ENCODE results near the gene HERC3. TPM values are rescaled to one million over a fixed set of nuclear protein-coding genes. Genes with fewer than 3 reads are reported as not detected.

Gene HERC3
- total RNA-seq, 1 donor from 2014 or later, result 32.9 TPM

GRCh38 chr4:88573276-88573980 is 18.9 kb upstream of the HERC3 start:
- DNase-seq (ENCODE audit: extremely low spot score in 2 of 2), result no peak
- H3K4me3 ChIP-seq, result no peak overlapping the region
- no peaks in the 10 kb centered on the region for H3K9me3 ChIP-seq
- no peak overlapping the region for H3K27ac ChIP-seq
- TF ChIP-seq POLR2A (IDR thresholded peaks at IDR 0.05), result no peak
- no peak for TF ChIP-seq POLR2AphosphoS5 (IDR thresholded peaks at IDR 0.05; ENCODE audit: insufficient read depth in 1 of 2, low read depth in 1 of 2)
- no peak for TF ChIP-seq CTCF (IDR thresholded peaks at IDR 0.05)
- intact Hi-C loops (cut with DNase I), result no loop called here
- H3K27me3 ChIP-seq, result no peaks in the 10 kb centered on the region
- peaks cover 7% of the 10 kb centered on the region for H3K4me1 ChIP-seq
- H3K36me3 ChIP-seq, result no peaks in the 10 kb centered on the region

GRCh38 chr4:88573995-88574394 is 18.3 kb upstream of the HERC3 start:
- DNase-seq (ENCODE audit: extremely low spot score in 2 of 2), result no peak
- TF ChIP-seq CTCF (IDR thresholded peaks at IDR 0.05) (no peak), POLR2A (IDR thresholded peaks at IDR 0.05) (no peak), POLR2AphosphoS5 (IDR thresholded peaks at IDR 0.05; ENCODE audit: insufficient read depth in 1 of 2, low read depth in 1 of 2) (no peak)
- no peak overlapping the region for H3K4me3 ChIP-seq
- intact Hi-C loops (cut with DNase I), result no loop called here
- peaks cover 7% of the 10 kb centered on the region for H3K4me1 ChIP-seq
- no peaks in the 10 kb centered on the region for H3K27me3 ChIP-seq
- H3K27ac ChIP-seq, result no peak overlapping the region
- H3K9me3 ChIP-seq, result no peaks in the 10 kb centered on the region
- H3K36me3 ChIP-seq, result no peaks in the 10 kb centered on the region

GRCh38 chr4:88575186-88575585 is 17.1 kb upstream of the HERC3 start:
- H3K9me3 ChIP-seq, result no peaks in the 10 kb centered on the region
- TF ChIP-seq POLR2A (IDR thresholded peaks at IDR 0.05) (no peak), POLR2AphosphoS5 (IDR thresholded peaks at IDR 0.05; ENCODE audit: insufficient read depth in 1 of 2, low read depth in 1 of 2) (no peak), CTCF (IDR thresholded peaks at IDR 0.05) (no peak)
- H3K4me1 ChIP-seq, result peaks cover 7% of the 10 kb centered on the region
- no peaks in the 10 kb centered on the region for H3K27me3 ChIP-seq
- intact Hi-C loops (cut with DNase I), result no loop called here
- DNase-seq (ENCODE audit: extremely low spot score in 2 of 2), result no peak
- H3K36me3 ChIP-seq, result no peaks in the 10 kb centered on the region
- H3K27ac ChIP-seq, result no peak overlapping the region
- no peak overlapping the region for H3K4me3 ChIP-seq

- Histone ChIP-seq H3K27me3 (no peaks in the 10 kb centered on the region), H3K4me3 (no peak overlapping the region), H3K27ac (no peak overlapping the region), H3K4me1 (no peaks in the 10 kb centered on the region), H3K36me3 (no peaks in the 10 kb centered on the region), H3K9me3 (no peaks in the 10 kb centered on the region)
- intact Hi-C loops (cut with DNase I), result no loop called here
- DNase-seq (ENCODE audit: extremely low spot score in 2 of 2), result no peak
- TF ChIP-seq POLR2AphosphoS5 (IDR thresholded peaks at IDR 0.05; ENCODE audit: insufficient read depth in 1 of 2, low read depth in 1 of 2) (no peak), POLR2A (IDR thresholded peaks at IDR 0.05) (no peak), CTCF (IDR thresholded peaks at IDR 0.05) (no peak)
These were observed 9.8 kb upstream of the HERC3 start for GRCh38 chr4:88582493-88582892.

- Histone ChIP-seq H3K27ac (no peak overlapping the region), H3K9me3 (no peaks in the 10 kb centered on the region), H3K4me3 (no peak overlapping the region), H3K4me1 (no peaks in the 10 kb centered on the region), H3K36me3 (no peaks in the 10 kb centered on the region), H3K27me3 (no peaks in the 10 kb centered on the region)
- no peak for TF ChIP-seq POLR2AphosphoS5 (IDR thresholded peaks at IDR 0.05; ENCODE audit: insufficient read depth in 1 of 2, low read depth in 1 of 2)
- TF ChIP-seq POLR2A (IDR thresholded peaks at IDR 0.05), result no peak
- no peak for TF ChIP-seq CTCF (IDR thresholded peaks at IDR 0.05)
- DNase-seq (ENCODE audit: extremely low spot score in 2 of 2), result no peak
- intact Hi-C loops (cut with DNase I), result no loop called here
These were observed 8.4 kb upstream of the HERC3 start for GRCh38 chr4:88583631-88584470.
